Aorta (tissue), 5 donors: ENCODE results near the gene CUBN. TPM values are rescaled to one million over a fixed set of nuclear protein-coding genes. Genes with fewer than 3 reads are reported as not detected.

Experiments used
- ATAC-seq: fragments of 200-7000 bp; cut with Tn5 transposase; one replicate; pipeline ENCODE4 v1.9.1; 2022; ENCODE audit warnings: moderate library complexity; ENCODE audit not compliant: low FRiP score
- DNase-seq, 2 donors: peaks; one replicate each; pipeline ENCODE4 v3.0.0-alpha.2; 2020
- H3K27ac ChIP-seq, 2 donors: one replicate each; pipeline ENCODE4 v1.5.1; 2013; ENCODE audit warnings: low read length in 2 of 2, mild to moderate bottlenecking in 2 of 2, moderate library complexity in 2 of 2, control low read depth in 1 of 2, inconsistent platforms in 1 of 2, low read depth in 1 of 2
- H3K27me3 ChIP-seq, 2 donors: one replicate each; pipeline ENCODE4 v1.6.1; 2013; ENCODE audit warnings: control low read depth in 1 of 2, low read length in 1 of 2, mild to moderate bottlenecking in 1 of 2, moderate library complexity in 1 of 2; ENCODE audit not compliant: insufficient read depth in 2 of 2, control insufficient read depth in 1 of 2
- H3K36me3 ChIP-seq, 2 donors: one replicate each; pipeline ENCODE4 v1.6.1; 2013; ENCODE audit warnings: control low read depth in 1 of 2, low read length in 1 of 2, mild to moderate bottlenecking in 1 of 2; ENCODE audit not compliant: insufficient read depth in 2 of 2, control insufficient read depth in 1 of 2
- H3K4me1 ChIP-seq, 2 donors: one replicate each; pipeline ENCODE4 v1.6.1; 2013; ENCODE audit warnings: low read length in 2 of 2, control low read depth in 1 of 2, mild to moderate bottlenecking in 1 of 2, moderate library complexity in 1 of 2; ENCODE audit not compliant: insufficient read depth in 2 of 2, control insufficient read depth in 1 of 2
- H3K4me3 ChIP-seq, 2 donors: one replicate each; pipeline ENCODE4 v1.5.1; 2013; ENCODE audit warnings: low read length in 2 of 2, control low read depth in 1 of 2, mild to moderate bottlenecking in 1 of 2
- H3K9me3 ChIP-seq: one replicate; pipeline ENCODE4 v1.6.1; 2013; ENCODE audit warnings: mild to moderate bottlenecking, low read length; ENCODE audit not compliant: control insufficient read depth
- WGBS, 2 donors: extraction: QIAGEN DNeasy Blood & Tissue Kit; methylation state at CpG; one replicate each; pipeline ENCODE4 v1.1.7; 2013; 5-methylcytosine and 5-hydroxymethylcytosine counted together
- intact Hi-C, 2 donors: fragments of 100-400 bp; cut with DNase I; formaldehyde crosslinking; loops; one replicate each; pipeline versions ENCODE4 v1.14.2 to v1.15.0; 2022
- polyA plus RNA-seq, 2 donors: library from polyadenylated mRNA; stranded (reverse); fragments of 200-250 nt; gene quantifications; one replicate each; pipeline ENCODE4 v1.2.3, GENCODE V29; 2013
- total RNA-seq, 2 donors: library from RNA; stranded (reverse); fragmentation: NEBNext Ultra II Directional; extraction: Animal tissue kit (Norgen Biotek cat#: 25700); gene quantifications; one replicate each; pipeline ENCODE4 v1.2.1, GENCODE V29; 2021
- donor health status: healthy with polysubstance abuse.
- donor health status: Bipolar disorder and iron deficiency.
- donor health status: DM: no; HTN: no; CAD: no.
- donor health status: DM: no; HTN: no; CAD: no.
- donor health status: DM: yes; HTN: yes; CAD: no.

Gene CUBN
- total and polyA plus RNA-seq, 4 donors = 0.13 to 5.2 (median 2.6) TPM

DNA sequence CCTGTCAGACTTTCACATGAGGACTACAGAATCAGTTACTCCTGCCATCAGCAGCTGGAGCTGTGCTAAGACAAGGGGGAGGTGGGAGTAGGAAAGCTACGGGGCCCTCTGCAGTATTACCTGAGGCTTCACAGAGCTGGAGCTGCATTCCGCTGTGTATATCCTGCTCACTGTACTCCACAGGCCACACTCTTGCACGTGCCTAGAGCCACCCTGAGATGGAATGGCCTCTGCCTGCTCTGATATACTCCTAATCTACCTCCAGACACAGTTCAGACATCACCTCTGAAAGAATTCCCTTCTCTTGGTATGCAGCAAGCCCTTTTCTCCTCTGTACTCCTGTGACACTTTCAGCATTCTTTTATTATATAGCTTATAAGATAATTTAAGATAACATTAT is 37.1 kb upstream of the CUBN start:
- ATAC-seq (no peak), DNase-seq (no peak)
- Histone ChIP-seq H3K9me3 (no peaks in the 10 kb centered on the region), H3K36me3 (no peaks in the 10 kb centered on the region), H3K27me3 (no peaks in the 10 kb centered on the region), H3K4me3 (no peak overlapping the region), H3K4me1 (peaks cover 0 to 5% of the 10 kb centered on the region in 2 donors), H3K27ac (no peak overlapping the region)
- WGBS, 2 donors = 74 to 79% methylated on average over 3 of the region's 3 CpGs
- intact Hi-C loops = no loop called here

DNA sequence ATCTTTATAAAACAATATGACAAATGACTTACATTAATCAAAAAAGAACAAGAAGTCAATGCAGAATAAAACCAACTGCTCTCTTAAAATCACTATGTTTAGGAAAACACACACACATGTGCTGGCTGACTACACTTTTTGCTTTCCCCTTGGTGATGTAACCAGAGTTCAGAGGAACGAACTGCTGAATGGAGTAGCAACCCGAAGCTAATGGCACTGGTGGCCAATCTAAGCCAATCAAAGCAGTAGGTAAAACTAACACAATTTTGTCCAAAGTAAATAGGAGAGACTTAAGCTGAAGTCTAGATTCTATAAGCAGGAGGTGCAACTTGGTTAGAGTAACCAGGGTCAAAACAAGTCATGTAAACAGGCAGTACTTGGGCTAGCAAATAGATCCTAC is 33.2 kb upstream of the CUBN start:
- Histone ChIP-seq H3K36me3 (no peaks in the 10 kb centered on the region), H3K9me3 (no peaks in the 10 kb centered on the region), H3K4me1 (no peaks in the 10 kb centered on the region), H3K4me3 (no peak overlapping the region), H3K27ac (peak overlapping the region; percentile 23 to 57), H3K27me3 (no peaks in the 10 kb centered on the region)
- ATAC-seq (no peak), DNase-seq (no peak)
- intact Hi-C loops = no loop called here
- 3 to 7% methylated on average over 2 of the region's 2 CpGs for WGBS, 2 donors

GRCh38 chr10:17161775-17162174 is 32.2 kb upstream of the CUBN start:
- Histone ChIP-seq H3K4me3 (no peak overlapping the region), H3K36me3 (no peaks in the 10 kb centered on the region), H3K9me3 (no peaks in the 10 kb centered on the region), H3K4me1 (no peaks in the 10 kb centered on the region), H3K27me3 (no peaks in the 10 kb centered on the region), H3K27ac (peak overlapping the region in 1 of 2 donors; percentile 44)
- intact Hi-C loops = no loop called here
- ATAC-seq (no peak), DNase-seq (no peak)
- WGBS, 2 donors = 60 to 61% methylated on average over 3 of the region's 3 CpGs

GRCh38 chr10:17157024-17157423 is 27.4 kb upstream of the CUBN start:
- intact Hi-C loops = loop anchor here in 1 of 2 donors (10.0 kb wide), 1 partner anchor 152 kb away; no protein-coding TSS in a partner anchor
- H3K36me3 ChIP-seq = no peaks in the 10 kb centered on the region
- H3K4me3 ChIP-seq = no peak overlapping the region
- DNase-seq (no peak), ATAC-seq (no peak)
- H3K27me3 ChIP-seq = no peaks in the 10 kb centered on the region
- no peak overlapping the region for H3K27ac ChIP-seq
- H3K9me3 ChIP-seq = no peaks in the 10 kb centered on the region
- peaks cover 3 to 5% of the 10 kb centered on the region in 2 donors for H3K4me1 ChIP-seq
- WGBS, 2 donors = 28 to 63% methylated on average over 2 of the region's 2 CpGs

- DNase-seq (no peak), ATAC-seq (no peak)
- Histone ChIP-seq H3K9me3 (no peaks in the 10 kb centered on the region), H3K4me1 (peaks cover 3 to 5% of the 10 kb centered on the region in 2 donors), H3K4me3 (no peak overlapping the region), H3K27ac (no peak overlapping the region), H3K27me3 (no peaks in the 10 kb centered on the region), H3K36me3 (no peaks in the 10 kb centered on the region)
- intact Hi-C loops = loop anchor here in 1 of 2 donors (10.0 kb wide), 1 partner anchor 151 kb away; no protein-coding TSS in a partner anchor
Measured at GRCh38 chr10:17155826-17156225, 26.2 kb upstream of the CUBN start.

- ATAC-seq (no peak), DNase-seq (no peak)
- H3K27ac ChIP-seq = no peak overlapping the region
- no peak overlapping the region for H3K4me3 ChIP-seq
- H3K9me3 ChIP-seq = no peaks in the 10 kb centered on the region
- H3K36me3 ChIP-seq = no peaks in the 10 kb centered on the region
- no peaks in the 10 kb centered on the region for H3K27me3 ChIP-seq
- intact Hi-C loops = loop anchor here in 1 of 2 donors (5.0 to 10.0 kb wide), 2 partner anchors 63 to 149 kb away; no protein-coding TSS in a partner anchor
- H3K4me1 ChIP-seq = peaks cover 3 to 5% of the 10 kb centered on the region in 2 donors
Measured at GRCh38 chr10:17154116-17154515, 24.5 kb upstream of the CUBN start.

DNA sequence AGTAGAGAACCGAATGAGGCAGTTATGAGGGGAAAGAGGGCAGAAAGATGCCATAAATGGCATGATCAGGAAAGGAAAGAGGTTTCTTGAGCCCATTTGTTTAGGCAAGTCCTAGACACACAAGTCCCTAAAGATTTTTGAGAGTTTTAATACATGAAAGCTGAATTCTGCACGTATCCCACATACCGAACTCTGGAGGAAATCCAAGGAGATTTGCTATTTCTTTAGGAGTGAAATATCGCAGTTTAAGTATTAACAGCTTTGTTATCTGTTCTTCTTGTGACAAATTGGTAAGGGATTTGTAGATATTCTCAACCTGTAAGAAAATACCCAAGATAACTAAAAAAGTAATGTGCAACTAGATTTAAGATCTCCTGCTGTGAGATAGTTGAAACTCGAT is 23.7 kb upstream of the CUBN start:
- Histone ChIP-seq H3K4me3 (no peak overlapping the region), H3K36me3 (no peaks in the 10 kb centered on the region), H3K4me1 (peaks cover 3 to 5% of the 10 kb centered on the region in 2 donors), H3K27me3 (no peaks in the 10 kb centered on the region), H3K9me3 (no peaks in the 10 kb centered on the region), H3K27ac (peak overlapping the region; percentile 97)
- WGBS, 2 donors = 15 to 23% methylated on average over 5 of the region's 5 CpGs
- no peak for ATAC-seq
- no peak for DNase-seq
- intact Hi-C loops = loop anchor here in 1 of 2 donors (5.0 to 10.0 kb wide), 2 partner anchors 64 to 149 kb away; no protein-coding TSS in a partner anchor

DNA sequence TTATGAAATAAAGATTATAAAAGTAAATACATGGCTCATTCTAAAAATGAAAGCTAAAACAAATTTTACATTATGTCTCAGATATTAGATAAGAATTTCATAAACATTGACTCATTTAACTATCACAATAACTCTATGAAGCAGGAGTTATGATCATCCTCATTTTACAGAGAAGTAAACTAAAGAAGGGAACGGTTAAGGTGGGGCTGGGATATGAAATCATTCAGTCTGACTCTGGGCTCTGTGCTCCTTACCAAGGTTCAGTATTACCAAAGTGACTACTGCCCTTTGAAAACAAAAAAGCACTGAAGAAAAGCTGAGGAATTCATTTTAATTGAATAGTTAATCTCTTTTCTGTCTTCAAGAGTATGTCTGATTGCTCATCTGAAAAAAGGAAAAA is 22.1 kb upstream of the CUBN start:
- DNase-seq = no peak
- Histone ChIP-seq H3K27ac (peak overlapping the region in 1 of 2 donors; percentile 97), H3K9me3 (no peaks in the 10 kb centered on the region), H3K4me1 (peaks cover 3 to 5% of the 10 kb centered on the region in 2 donors), H3K27me3 (no peaks in the 10 kb centered on the region), H3K4me3 (no peak overlapping the region), H3K36me3 (no peaks in the 10 kb centered on the region)
- 4 to 10% methylated on average over 1 of the region's 1 CpG for WGBS, 2 donors
- intact Hi-C loops = loop anchor here in 1 of 2 donors (5.0 to 10.0 kb wide), 2 partner anchors 66 to 147 kb away; no protein-coding TSS in a partner anchor
- ATAC-seq = no peak

GRCh38 chr10:17147884-17148489 is 18.4 kb upstream of the CUBN start:
- peaks cover 1 to 3% of the 10 kb centered on the region in 2 donors for H3K4me1 ChIP-seq
- intact Hi-C loops = no loop called here
- H3K27ac ChIP-seq = no peak overlapping the region
- ATAC-seq (no peak), DNase-seq (no peak)
- H3K4me3 ChIP-seq = no peak overlapping the region
- H3K9me3 ChIP-seq = no peaks in the 10 kb centered on the region
- H3K27me3 ChIP-seq = no peaks in the 10 kb centered on the region
- WGBS, 2 donors = 93 to 96% methylated on average over 5 of the region's 5 CpGs
- no peaks in the 10 kb centered on the region for H3K36me3 ChIP-seq
